GM23338 (cell line): ENCODE results near the gene IL7R. TPM values are rescaled to one million over a fixed set of nuclear protein-coding genes. Genes with fewer than 3 reads are reported as not detected.
"Not testable (repeated sequence)": the region's sequence is repeated elsewhere in the genome, so short reads cannot be mapped to it uniquely, and the experiment has no call there.

Experiments used
- ATAC-seq: fragments of 200-7000 bp; cut with Tn5 transposase; 3 replicates; pipeline ENCODE4 v1.9.1; 2020
- DNase-seq: peaks from one replicate; pipeline ENCODE4 v3.0.0-alpha.2; 2015; ENCODE audit warnings: low spot score
- H2AFZ ChIP-seq: fragments of 200-600 bp; sonication (generic); 2 replicates; pipeline ENCODE4 v1.8.0; 2016; ENCODE audit warnings: antibody characterized with exemption, mild to moderate bottlenecking, moderate library complexity
- H3F3A ChIP-seq: fragments of 200-600 bp; sonication (generic); replicated peaks from 2 replicates; pipeline ENCODE4 v1.8.0; 2017; ENCODE audit warnings: antibody characterized with exemption, mixed run types, low read depth
- H3K27ac ChIP-seq: fragments of 200-600 bp; sonication (generic); 2 replicates; pipeline ENCODE4 v1.6.1; 2016; ENCODE audit warnings: low read depth
- H3K27me3 ChIP-seq: fragments of 200-600 bp; sonication (generic); 2 replicates; pipeline ENCODE4 v1.8.0; 2016; ENCODE audit warnings: mild to moderate bottlenecking, mixed run types, moderate library complexity; ENCODE audit not compliant: insufficient read depth
- H3K36me3 ChIP-seq: fragments of 200-600 bp; sonication (generic); 2 replicates; pipeline ENCODE4 v1.8.0; 2016; ENCODE audit warnings: mild to moderate bottlenecking; ENCODE audit not compliant: insufficient read depth
- H3K4me1 ChIP-seq: fragments of 200-600 bp; sonication (generic); 2 replicates; pipeline ENCODE4 v1.8.0; 2016; ENCODE audit warnings: mild to moderate bottlenecking, moderate library complexity; ENCODE audit not compliant: insufficient read depth
- H3K4me2 ChIP-seq: fragments of 200-600 bp; sonication (generic); 2 replicates; pipeline ENCODE4 v1.7.1; 2017; ENCODE audit warnings: mixed run types
- H3K4me3 ChIP-seq: fragments of 200-600 bp; sonication (generic); 2 replicates; pipeline ENCODE4 v1.6.1; 2016; ENCODE audit warnings: mixed run types
- H3K79me2 ChIP-seq: fragments of 200-600 bp; sonication (generic); replicated peaks from 2 replicates; pipeline ENCODE4 v1.8.0; 2017; ENCODE audit warnings: mild to moderate bottlenecking; ENCODE audit not compliant: insufficient read depth
- H3K9me2 ChIP-seq: fragments of 200-600 bp; sonication (generic); 2 replicates; pipeline ENCODE4 v1.8.0; 2017; ENCODE audit not compliant: insufficient read depth
- H4K20me1 ChIP-seq: fragments of 200-600 bp; sonication (generic); replicated peaks from 2 replicates; pipeline ENCODE4 v1.8.0; 2017; ENCODE audit warnings: mild to moderate bottlenecking; ENCODE audit not compliant: insufficient read depth
- H3K27ac Mint-ChIP-seq: 2 replicates; pipeline ENCODE4 v1.8.0; 2020; ENCODE audit warnings: inconsistent platforms, mild to moderate bottlenecking, moderate library complexity, mixed read lengths
- H3K27me3 Mint-ChIP-seq: 3 replicates; pipeline ENCODE4 v1.8.0; 2022; ENCODE audit warnings: low read depth, mild to moderate bottlenecking, moderate library complexity, mixed read lengths, inconsistent platforms; ENCODE audit not compliant: insufficient read depth, poor library complexity
- H3K36me3 Mint-ChIP-seq: 3 replicates; pipeline ENCODE4 v1.8.0; 2021; ENCODE audit warnings: low read depth, mild to moderate bottlenecking, inconsistent platforms, moderate library complexity, mixed read lengths
- H3K4me1 Mint-ChIP-seq: 3 replicates; pipeline ENCODE4 v1.8.0; 2020; ENCODE audit warnings: mild to moderate bottlenecking, inconsistent platforms, mixed read lengths
- H3K4me3 Mint-ChIP-seq: 3 replicates; pipeline ENCODE4 v1.8.0; 2021; ENCODE audit warnings: moderate library complexity, mild to moderate bottlenecking, inconsistent platforms, mixed read lengths
- H3K9me3 Mint-ChIP-seq: 3 replicates; pipeline ENCODE4 v1.8.0; 2020; ENCODE audit warnings: moderate library complexity, mild to moderate bottlenecking, inconsistent platforms, mixed read lengths
- EZH2 ChIP-seq: fragments of 200-600 bp; sonication (generic); IDR thresholded peaks from one replicate; pipeline ENCODE4 v1.8.0; 2017; ENCODE audit warnings: antibody characterized with exemption, mild to moderate bottlenecking, low read depth; ENCODE audit not compliant: unreplicated experiment
- JUNB ChIP-seq: IDR thresholded peaks from one replicate; pipeline ENCODE4 v1.6.1; 2016; ENCODE audit warnings: antibody characterized with exemption; ENCODE audit not compliant: unreplicated experiment
- NANOG ChIP-seq: IDR thresholded peaks from 2 replicates; pipeline ENCODE4 v1.6.1; 2016; ENCODE audit warnings: antibody characterized with exemption, borderline replicate concordance
- REST ChIP-seq: IDR thresholded peaks from one replicate; pipeline ENCODE4 v1.6.1; 2018; ENCODE audit warnings: antibody characterized with exemption; ENCODE audit not compliant: unreplicated experiment
- ZNF114 ChIP-seq: fragments of 250-450 bp; sonication (Bioruptor Pico); IDR thresholded peaks from 2 replicates; pipeline ENCODE4 v1.5.0; 2020; ENCODE audit warnings: mild to moderate bottlenecking, moderate library complexity
- polyA plus RNA-seq: library from polyadenylated mRNA; unstranded; fragments of >200 nt; fragmentation: Nextera tagmentation; extraction: Ambion mirVana; gene quantifications from 2 replicates; pipeline ENCODE4 v1.2.1, GENCODE V29; 2016
- total RNA-seq: library from RNA; depleted of rRNA; stranded (reverse); fragments of >200 nt; shearing (Covaris generic); gene quantifications from 2 replicates; pipeline ENCODE4 v1.2.3, GENCODE V29; 2014

The IL7R gene
- total and polyA plus RNA-seq, 2 experiments from 2014 or later: not detected

GRCh38 chr5:35845508-35845907 lies 11.2 kb upstream of the IL7R start:
- not testable (repeated sequence) for H4K20me1 ChIP-seq, H3K4me1 ChIP-seq, H3K4me1 Mint-ChIP-seq, H3K9me2 ChIP-seq, H3F3A ChIP-seq, H3K4me2 ChIP-seq, H3K4me3 Mint-ChIP-seq, H3K27ac Mint-ChIP-seq, H3K27me3 ChIP-seq, H3K4me3 ChIP-seq, H3K36me3 ChIP-seq, ATAC-seq, H3K27ac ChIP-seq, H3K27me3 Mint-ChIP-seq, H3K79me2 ChIP-seq, DNase-seq, H2AFZ ChIP-seq
- Mint-ChIP-seq H3K9me3 (peaks cover 64% of the 10 kb centered on the region), H3K36me3 (peaks cover 36% of the 10 kb centered on the region)

DNA sequence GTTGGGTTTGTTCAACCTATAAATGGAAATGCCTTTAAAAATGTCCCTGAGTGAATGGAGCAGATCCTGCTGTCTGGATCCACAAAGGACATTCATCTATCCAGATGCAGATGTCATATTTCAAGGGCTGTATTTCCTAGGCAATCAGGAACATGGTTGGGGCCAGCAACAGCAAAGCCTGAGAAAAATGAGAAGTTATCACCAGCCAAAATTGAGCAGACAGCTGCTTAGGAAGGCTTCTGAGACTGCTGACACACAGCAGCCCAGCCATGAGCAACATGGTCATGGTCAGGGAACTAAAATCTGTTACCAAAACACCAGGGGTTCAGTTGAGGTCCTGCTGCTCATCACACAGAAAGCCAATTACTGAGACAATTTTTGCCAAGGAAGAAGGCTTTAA lies 9.2 kb upstream of the IL7R start:
- Histone ChIP-seq H2AFZ (no peak overlapping the region), H3K27me3 (no peaks in the 10 kb centered on the region), H3K27ac (no peak overlapping the region), H3K4me3 (no peak overlapping the region), H3K4me2 (no peak overlapping the region), H3F3A (no peaks in the 10 kb centered on the region), H3K9me2 (no peaks in the 10 kb centered on the region), H3K4me1 (no peaks in the 10 kb centered on the region), H3K36me3 (peaks cover 7% of the 10 kb centered on the region; the same call in 1 of the 2 replicates), H4K20me1 (no peaks in the 10 kb centered on the region), H3K79me2 (no peaks in the 10 kb centered on the region)
- Mint-ChIP-seq H3K4me3 (no peak overlapping the region), H3K4me1 (no peaks in the 10 kb centered on the region), H3K27ac (no peak overlapping the region), H3K36me3 (peaks cover 36% of the 10 kb centered on the region), H3K27me3 (peaks cover 6% of the 10 kb centered on the region), H3K9me3 (peaks cover 58% of the 10 kb centered on the region)
- no peak for DNase-seq
- no peak for TF ChIP-seq REST
- ATAC-seq: no peak

- Histone ChIP-seq H3K4me3 (no peak overlapping the region), H3K4me2 (no peak overlapping the region)
- peaks cover 53% of the 10 kb centered on the region for H3K9me3 Mint-ChIP-seq
- no peak for TF ChIP-seq NANOG
- no peak for TF ChIP-seq REST
- TF ChIP-seq JUNB: no peak
- no peak for TF ChIP-seq EZH2
- no peak for TF ChIP-seq ZNF114 (CRISPR knock-in tag)
These were observed 8.7 kb upstream of the IL7R start for GRCh38 chr5:35847961-35848360.

More at GRCh38 chr5:35847961-35848360, 8.7 kb upstream of the IL7R start:
- Histone ChIP-seq H2AFZ (no peak overlapping the region), H3K4me1 (no peaks in the 10 kb centered on the region), H4K20me1 (no peaks in the 10 kb centered on the region), H3K27ac (no peak overlapping the region), H3K79me2 (no peaks in the 10 kb centered on the region), H3K9me2 (no peaks in the 10 kb centered on the region), H3K36me3 (peaks cover 7% of the 10 kb centered on the region; the same call in 1 of the 2 replicates), H3F3A (no peaks in the 10 kb centered on the region), H3K27me3 (no peaks in the 10 kb centered on the region)
- Mint-ChIP-seq H3K36me3 (peaks cover 36% of the 10 kb centered on the region), H3K4me3 (no peak overlapping the region), H3K4me1 (no peaks in the 10 kb centered on the region), H3K27me3 (peaks cover 7% of the 10 kb centered on the region), H3K27ac (no peak overlapping the region)
- no peak for ATAC-seq
- DNase-seq: no peak
